GM18508 (cell line): ENCODE measurements around the gene RNF168.
"Not testable (repeated sequence)": the region's sequence is repeated elsewhere in the genome, so short reads cannot be mapped to it uniquely, and the experiment has no call there.

Experiments
- ATAC-seq: cut with Tn5 transposase; IDR thresholded peaks from one replicate; pipeline ENCODE4 v1.9.1; 2021; ENCODE audit warnings: moderate number of reproducible peaks; ENCODE audit not compliant: insufficient read depth, unreplicated experiment

The RNF168 gene

GRCh38 chr3:196517162-196517800 is 13.7 kb upstream of the RNF168 start:
- ATAC-seq = no peak

DNA sequence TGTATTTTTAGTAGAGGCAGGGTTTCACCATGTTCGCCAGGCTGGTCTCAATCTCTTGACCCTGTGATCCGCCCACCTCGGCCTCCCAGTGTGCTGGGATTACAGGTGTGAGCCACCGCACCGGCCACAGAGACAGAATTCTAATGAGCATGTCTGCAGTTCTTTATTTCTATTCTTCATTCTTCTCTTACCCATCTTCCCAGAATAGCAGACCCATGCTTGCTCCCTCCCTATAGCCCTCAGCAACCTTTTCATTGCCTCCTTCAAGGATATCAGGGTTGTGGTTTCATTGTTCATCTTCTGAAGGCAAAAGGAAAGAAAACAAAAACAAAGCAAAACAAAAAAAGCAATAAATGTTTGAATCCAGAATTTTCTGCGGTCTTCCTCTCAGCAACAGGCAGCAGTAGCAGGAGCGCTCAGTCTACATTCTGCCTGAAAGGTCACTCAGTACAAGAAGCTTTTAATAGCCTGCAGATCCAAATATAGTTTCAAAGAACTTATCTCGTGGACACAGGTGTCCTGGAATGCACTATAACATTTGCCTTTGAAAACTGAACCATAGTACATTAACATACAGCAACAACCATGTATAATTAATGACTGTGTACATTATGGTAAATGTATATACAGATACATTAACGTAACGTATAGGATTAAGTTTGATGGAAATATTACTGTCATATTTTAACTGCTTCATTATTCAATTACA is 11.5 kb upstream of the RNF168 start, which contains the start of gene SMCO1:
SMCO1 (minus strand) TSS at position 434 of the 709 bp plus-strand sequence; CDS start at position 297, 137 bp downstream.
- no peak for ATAC-seq

- no peak for ATAC-seq
Observed at GRCh38 chr3:196514350-196514716, 10.8 kb upstream of the RNF168 start.

DNA sequence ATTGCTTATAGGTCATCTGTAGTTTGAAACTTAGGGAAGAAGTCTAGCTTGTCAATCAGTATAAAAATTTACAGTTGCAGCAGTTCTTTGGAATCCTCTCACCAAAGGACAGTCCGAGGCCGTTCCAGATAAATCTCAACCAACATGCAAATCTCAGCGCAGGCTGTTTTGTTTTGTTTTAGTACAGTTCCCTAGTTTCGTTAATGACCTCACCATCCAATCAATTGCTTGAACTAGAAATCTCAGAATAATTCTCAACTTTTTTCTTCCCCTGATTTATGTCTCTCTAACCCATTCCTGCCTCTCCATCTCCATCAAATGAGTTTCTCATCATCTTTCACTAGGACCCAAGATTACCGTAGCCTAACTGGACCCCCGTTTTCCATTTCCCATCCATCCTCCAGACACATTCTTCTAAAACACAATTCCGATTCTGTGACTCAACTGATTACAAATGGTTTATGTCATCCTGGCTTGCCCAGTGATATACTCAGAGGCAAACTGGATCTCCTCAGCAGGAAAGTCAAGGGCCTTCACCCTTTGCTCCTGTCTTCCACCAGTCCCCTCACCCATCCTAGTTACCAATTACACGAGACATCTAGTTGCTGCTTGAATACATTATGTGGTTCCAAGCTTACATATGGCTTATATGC is 10.3 kb upstream of the RNF168 start:
- ATAC-seq = no peak

DNA sequence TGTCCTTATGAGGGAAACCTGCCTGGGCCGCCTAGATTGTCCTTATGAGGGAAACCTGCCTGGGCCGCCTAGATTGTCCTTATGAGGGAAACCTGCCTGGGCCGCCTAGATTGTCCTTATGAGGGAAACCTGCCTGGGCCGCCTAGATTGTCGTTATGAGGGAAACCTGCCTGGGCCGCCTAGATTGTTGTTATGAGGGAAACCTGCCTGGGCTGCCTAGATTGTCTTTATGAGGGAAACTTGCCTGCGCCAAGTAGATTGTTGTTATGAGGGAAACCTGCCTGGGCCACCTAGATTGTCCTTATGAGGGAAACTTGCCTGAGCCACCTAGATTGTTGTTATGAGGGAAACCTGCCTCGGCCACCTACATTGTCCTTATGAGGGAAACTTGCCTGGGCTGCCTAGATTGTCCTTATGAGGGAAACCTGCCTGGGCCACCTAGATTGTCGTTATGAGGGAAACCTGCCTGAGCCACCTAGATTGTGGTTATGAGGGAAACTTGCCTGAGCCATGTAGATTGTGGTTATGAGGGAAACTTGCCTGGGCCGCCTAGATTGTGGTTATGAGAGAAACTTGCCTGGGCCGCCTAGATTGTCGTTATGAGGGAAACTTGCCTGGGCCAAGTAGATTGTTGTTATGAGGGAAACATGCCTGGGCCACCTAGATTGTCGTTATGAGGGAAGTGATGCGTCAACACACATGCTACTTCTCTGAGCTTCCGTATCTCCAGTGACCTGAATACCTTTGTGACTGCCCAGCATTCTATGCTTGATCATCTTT is 8.3 kb upstream of the RNF168 start:
- ATAC-seq = not testable (repeated sequence)

DNA sequence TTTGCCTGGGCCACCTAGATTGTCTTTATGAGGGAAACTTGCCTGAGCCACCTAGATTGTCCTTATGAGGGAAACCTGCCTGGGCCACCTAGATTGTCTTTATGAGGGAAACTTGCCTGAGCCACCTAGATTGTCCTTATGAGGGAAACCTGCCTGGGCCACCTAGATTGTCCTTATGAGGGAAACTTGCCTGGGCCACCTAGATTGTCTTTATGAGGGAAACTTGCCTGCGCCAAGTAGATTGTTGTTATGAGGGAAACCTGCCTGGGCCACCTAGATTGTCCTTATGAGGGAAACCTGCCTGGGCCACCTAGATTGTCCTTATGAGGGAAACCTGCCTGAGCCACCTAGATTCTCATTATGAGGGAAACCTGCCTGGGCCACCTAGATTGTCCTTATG is 7.5 kb upstream of the RNF168 start:
- ATAC-seq = not testable (repeated sequence)

DNA sequence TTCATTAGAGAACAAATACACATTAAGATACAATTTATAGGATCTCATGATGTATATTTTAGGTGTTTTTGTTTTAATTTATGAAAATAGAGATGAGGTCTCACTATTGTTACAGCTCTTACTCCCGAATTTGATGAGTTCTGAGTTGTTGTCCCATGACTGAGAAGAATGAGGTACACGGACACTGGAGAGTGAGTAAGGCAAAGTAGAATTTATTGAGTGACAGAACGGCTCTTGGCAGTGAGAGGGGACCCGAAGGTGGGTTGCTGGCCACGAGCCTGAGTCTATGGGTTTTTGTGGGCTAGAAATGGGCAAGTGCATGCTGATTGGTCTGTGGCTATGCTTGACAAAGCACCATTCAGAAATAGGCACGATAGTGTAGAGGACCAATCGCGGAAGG is 3.1 kb upstream of the RNF168 start:
- ATAC-seq = no peak

DNA sequence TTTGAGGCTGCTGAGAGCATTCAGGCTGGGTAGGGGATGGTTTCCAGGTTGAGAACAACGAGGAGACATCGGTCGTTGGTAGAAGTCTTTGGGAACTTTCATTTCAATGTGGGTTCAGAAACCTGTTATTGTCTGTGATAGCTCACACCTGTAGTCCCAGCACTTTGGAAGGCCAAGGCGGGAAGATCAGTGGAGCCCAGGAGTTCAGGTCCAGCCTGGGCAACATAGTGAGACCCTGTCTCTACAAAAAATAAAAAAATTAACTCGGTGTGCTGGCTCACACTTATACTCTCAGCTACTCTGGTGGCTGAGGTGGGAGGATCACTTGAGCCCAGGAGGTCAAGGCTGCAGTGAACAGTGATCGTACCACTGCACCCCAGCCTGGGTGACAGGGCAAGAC is 988 bp upstream of the RNF168 start:
- ATAC-seq = no peak

GRCh38 chr3:196504077-196504398 is 470 bp upstream of the RNF168 start:
- not testable (repeated sequence) for ATAC-seq

DNA sequence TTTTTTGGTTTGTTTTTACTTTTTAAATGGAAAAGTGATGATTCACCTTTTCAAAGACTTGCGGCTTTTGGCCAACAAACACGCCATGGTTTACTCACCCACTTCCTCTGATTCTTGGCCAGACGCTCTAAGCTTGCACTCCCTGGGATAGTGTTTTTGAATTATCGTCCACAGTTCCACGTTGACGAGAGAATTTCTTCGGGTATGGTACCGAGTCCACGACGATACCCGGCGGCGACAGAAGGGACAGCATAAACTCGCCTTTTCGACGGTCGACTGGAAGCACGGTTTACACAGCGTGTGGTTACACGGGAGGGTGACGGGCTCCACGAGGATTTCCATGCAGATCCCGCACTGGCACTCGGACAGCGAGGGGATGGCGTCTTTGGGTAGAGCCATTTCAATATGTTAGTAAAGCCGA is 783 bp downstream of the RNF168 start:
- no peak for ATAC-seq

GRCh38 chr3:196501316-196502044 is 2.1 kb downstream of the RNF168 start:
- no peak for ATAC-seq

- no peak for ATAC-seq
Observed at GRCh38 chr3:196499807-196500524, 3.6 kb downstream of the RNF168 start.

- no peak for ATAC-seq
Observed at GRCh38 chr3:196499061-196499460, 4.5 kb downstream of the RNF168 start.

DNA sequence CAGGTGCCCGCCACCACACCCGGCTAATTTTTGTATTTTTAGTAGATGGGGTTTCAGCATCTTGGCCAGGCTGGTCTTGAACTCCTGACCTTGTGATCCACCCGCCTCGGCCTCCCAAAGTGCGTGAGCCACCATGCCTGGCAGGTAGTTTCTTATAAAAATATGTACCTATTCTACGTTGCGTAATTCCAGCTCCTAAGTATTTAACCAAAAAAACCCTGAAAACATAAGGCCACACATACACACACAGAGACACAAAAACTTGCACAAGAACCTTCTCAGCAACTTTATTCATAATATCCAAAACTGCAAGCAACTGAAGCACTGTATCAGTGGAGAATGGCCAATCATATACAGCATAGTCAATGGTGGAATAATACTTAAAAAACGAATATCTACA is 5.3 kb downstream of the RNF168 start:
- ATAC-seq = no peak

DNA sequence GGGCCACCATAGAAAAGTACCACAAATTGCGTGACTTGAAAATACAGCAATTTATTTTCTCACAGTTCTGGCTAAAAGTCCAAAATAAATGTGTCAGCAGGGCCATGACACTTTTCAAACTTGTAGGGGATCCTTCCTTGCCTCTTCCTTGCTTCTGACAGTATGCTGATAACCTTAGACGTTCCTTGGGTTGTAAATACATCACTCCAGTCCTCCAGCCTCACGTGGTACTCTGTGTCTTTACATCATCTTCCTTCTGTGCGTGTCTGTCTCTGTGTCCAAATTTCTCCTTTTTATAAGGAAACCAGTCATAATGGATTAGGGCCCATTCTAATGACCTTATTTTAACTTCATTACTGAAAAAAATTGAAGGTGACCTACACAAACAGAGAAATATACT is 7.4 kb downstream of the RNF168 start:
- no peak for ATAC-seq

GRCh38 chr3:196493292-196493691 is 10.3 kb downstream of the RNF168 start:
- ATAC-seq = no peak

DNA sequence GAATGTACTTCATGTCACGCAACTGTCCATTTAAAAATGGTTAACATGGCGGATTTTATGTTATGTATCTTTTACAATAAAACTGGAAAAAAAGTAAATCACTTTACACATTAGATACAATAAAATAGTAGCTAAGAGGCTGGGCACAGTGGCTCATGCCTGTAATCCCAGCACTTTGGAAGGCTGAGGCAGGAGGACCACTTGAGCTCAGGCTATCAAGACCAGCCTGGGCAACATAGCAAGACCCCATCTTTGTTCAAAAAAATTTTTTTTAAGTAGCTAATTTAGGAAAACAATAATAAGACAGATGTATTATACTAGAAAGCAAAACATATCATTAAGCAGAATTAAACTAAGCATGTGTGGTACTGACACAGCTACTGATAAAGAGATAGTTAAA is 11.5 kb downstream of the RNF168 start:
- no peak for ATAC-seq

DNA sequence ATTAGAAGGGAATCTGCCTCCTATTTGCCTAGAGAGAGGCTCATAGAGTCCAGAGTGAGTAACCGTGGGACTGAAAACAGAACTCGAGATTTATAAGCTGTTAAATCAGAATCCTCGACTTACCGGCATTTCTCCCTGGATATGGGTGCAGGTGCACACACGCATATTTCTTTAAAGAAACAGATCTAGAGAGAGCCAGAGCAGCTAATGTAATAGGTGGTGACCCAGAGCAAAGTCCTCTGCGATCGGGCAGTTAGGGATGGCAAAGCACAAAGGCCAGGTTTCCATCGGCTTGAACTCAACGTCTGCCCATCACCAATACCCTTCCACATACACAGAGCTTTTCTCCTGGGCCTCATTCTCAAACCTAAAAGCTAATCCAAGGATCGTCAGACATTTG is 13.8 kb downstream of the RNF168 start:
- no peak for ATAC-seq

DNA sequence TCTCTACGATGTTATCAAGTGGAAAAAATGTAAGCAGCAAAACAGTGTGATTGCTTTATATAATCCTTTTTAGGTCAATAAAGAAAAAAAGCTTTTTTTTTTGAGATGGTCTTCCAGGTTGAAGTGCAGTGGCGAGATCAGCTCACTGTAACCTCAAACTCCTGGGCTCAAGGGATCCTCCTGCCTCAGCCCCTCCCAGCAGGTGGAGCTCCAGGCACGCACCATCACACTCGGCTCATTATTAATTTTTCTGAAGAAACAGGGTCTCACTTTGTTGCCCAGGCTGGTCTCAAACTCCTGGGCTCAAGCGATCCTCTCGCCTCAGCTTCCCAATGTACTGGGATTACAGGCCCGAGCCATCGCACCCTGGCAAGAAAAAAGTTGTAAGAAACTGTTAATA is 17.3 kb downstream of the RNF168 start:
- no peak for ATAC-seq

DNA sequence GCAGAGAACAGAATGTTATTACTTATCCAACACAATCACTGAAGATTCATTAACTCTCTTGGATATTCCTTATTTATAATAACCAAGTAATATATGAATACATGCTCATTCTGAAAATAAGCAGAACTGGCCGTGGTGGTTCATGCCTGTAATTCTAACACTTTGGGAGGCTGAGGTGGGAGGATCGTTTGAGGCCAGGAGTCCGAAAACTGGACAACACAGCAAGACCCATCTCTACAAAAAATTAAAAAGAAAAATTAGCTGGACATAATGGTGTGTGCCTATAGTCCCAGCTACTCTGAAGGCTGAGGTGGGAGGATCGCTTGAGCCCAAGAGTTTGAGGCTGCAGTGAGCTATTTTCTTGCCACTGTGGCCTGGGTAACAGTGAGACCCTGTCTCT is 25.9 kb downstream of the RNF168 start:
- no peak for ATAC-seq
